Measurements from ENCODE around the gene ZNF615. TPM values are rescaled to one million over a fixed set of nuclear protein-coding genes. Genes with fewer than 3 reads are reported as not detected.

The ZNF615 gene
- total RNA-seq, result 11.4 and 15.2 TPM in 2 replicates

DNA sequence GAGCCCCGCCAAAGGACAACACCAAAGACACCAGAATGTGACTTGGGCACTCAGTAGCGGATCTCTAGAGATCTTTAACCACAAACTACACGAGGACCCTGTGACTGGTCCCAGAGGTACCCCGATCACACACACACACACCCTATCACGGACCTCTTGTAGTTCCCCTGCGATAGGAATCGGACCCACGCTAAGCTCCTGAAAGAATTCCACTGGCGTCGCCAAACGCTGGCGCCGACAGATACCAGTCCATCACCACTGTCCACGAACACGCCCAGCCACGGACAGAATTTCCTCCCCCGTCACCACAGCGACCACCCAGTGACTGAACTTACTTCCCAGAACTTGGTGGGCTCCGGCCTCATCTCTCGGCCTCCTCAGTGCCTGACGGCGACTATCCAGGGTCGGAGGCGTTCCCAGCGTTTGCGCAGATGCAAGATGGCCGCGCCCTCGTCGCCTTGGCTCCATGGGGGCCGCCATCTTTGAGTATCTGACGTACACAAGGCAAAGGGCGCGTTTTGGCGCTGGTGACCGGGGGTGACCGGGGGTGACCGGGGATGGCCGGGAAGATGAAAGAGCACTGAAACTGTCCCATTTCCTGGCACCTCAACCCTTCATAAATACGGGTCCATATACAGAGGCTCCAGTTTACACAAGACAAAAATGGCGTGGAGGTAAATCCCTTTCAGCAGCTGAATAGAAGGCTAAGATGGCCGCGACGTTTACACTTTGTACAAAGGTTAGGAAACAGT, at the start of gene ZNF615:
Gene ZNF615 (minus strand): TSS at position 406 of the 752 bp plus-strand sequence. CDS start 4,500 bp downstream, outside the sequence.

DNA sequence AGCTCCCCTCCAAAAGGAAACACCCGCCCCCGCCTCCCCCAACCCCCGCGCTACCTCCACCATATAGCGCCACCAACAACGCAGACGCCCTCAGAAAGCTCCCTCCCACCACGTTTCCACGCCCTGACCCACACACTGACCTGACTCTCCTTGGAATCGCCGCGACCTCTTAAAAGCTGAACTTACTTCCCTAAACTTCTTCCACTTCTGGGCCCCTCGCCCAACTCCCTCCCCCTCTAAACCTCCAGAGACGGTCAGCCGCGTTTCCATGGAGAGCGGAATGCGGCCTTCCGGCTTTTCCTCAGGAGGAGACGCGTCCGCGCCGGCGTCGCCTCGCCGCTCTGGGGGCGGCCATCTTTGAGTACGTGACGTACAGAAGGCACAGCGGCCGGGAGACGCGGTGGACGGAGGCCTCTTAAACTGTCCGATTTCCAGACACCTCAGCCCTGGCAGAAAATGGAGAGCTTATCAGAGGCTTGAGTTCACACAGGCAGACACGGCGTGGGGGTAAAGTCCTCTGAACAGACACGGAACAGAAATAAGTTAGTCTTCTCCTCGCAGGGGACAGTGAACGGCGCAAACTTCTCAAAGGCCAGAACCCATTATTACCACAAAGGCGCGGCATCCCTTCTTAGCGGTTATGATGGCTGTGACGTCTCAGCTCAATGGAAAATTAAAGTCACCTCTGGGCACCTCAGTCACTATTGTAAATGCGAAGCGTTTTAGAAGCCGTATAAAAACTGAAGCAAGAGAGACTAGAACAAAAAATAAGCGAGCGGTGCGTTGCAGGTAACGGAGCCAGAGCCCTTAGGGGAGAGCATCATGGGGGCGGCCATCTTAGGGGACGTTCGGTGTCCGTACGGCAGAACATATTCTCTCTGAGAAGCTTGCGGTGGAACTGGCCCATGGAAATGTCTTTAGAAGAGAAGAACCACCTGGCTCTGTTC, 40.8 kb upstream of the ZNF615 start, which contains the start of gene ZNF432:
Gene ZNF432 (minus strand): TSS at position 284 of the 947 bp plus-strand sequence. CDS start 1,970 bp downstream, outside the sequence.

DNA sequence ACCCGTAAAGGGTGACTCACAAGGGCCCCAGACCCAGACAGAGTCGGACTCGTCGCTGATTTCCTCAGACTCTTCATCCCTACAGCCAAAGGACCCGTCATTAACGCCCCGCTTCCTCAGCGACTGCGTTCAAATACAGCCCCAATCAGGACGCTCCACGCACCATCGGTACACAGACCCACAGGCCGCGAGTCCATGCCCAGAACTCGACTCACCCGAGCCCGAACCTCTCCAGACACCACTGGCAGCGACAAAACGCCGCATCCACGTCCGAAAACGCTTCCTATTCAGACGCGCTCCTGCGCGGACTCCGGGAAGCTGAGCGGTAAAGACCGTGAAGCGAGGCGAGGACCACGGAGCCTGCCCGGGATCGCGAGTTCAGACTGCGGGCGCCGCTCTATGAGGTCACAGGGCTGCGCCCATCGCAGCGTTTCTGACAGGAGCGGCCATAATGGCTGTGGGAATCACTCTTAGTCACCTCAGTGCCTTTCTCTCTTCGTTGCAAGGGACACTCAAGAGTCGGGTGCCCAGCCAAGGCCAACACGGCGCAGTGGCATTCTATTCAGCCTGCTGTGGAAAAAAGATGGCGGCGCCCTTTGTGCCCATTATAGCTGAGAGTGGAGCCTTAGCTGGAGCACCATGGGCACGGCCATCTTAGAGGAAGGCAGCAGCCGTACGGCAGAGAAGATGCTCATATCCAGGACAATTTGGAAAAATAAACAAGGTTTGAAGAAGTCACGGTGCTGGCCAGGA, 20.2 kb upstream of the ZNF615 start, which contains the start of gene ZNF614:
Gene ZNF614 (minus strand): TSS at position 353 of the 753 bp plus-strand sequence. CDS start 2,634 bp downstream, outside the sequence.

DNA sequence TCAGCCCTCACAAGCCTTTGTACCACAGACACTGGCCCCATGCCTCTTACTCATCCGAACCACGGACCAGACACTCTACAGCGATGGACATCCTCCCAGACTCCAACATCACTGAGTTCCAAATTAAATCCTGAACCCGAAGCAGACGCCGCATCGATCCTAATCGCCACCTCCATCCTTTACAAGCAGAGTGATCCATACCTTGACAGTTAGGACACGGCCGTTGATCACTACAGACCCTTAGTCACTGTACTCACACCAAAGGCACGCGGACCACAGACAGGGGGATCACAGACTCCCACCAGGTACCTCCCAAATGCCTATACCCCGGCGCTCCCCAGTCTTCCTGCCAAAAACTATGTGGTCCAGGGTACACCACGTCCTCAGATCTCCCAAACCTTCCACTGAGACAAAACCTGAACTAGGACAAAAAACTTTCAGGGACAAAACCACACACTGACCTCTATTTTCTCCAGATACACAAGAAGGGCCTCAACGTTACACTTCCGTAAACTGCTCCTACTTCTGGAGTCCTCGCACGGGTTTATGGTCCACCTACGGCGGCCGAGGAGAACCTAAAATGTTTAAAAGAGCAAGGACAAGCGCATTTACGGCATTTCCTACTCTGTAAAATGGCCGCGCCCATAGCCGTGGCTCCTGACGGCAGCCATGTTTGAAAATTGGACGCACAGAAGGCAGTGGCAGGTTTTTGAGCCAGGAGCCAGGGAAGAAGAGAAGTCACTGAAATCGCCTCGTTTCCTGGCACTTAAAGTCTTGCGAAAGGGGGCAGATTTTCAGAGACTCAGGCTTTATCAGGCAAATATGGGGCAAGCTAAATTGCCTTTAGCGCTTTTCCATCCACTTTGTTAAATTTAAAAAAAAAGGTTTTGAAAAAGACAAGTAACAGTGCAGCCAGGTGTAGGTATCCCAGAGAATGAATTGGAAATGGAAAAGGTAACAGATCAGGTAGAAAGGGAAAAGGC, 21.4 kb downstream of the ZNF615 start, which contains the start of gene ZNF350:
Gene ZNF350 (minus strand): TSS at position 532 of the 983 bp plus-strand sequence. CDS start 12,480 bp downstream, outside the sequence.

Other genes with a start within 250 kb of the ZNF615 start
- gene FPR2, start 247.0 kb downstream of the ZNF615 start, total RNA-seq, result not detected in 2 replicates
- gene FPR3, start 213.1 kb downstream of the ZNF615 start, total RNA-seq, result under 0.01 TPM in 2 replicates
- 6.1 and 7.3 TPM in 2 replicates for gene ZNF577, start 120.3 kb downstream of the ZNF615 start, total RNA-seq
- 4.1 and 5.4 TPM in 2 replicates for gene ZNF649, start 103.2 kb downstream of the ZNF615 start, total RNA-seq
- 6.3 and 8.2 TPM in 2 replicates for gene ZNF613, start 80.7 kb downstream of the ZNF615 start, total RNA-seq
- 11.1 and 11.3 TPM in 2 replicates for gene ZNF350, start 21.4 kb downstream of the ZNF615 start, total RNA-seq
- 8.8 and 10.2 TPM in 2 replicates for gene ZNF614, start 20.2 kb upstream of the ZNF615 start, total RNA-seq
- 7.4 and 9.1 TPM in 2 replicates for gene ZNF432, start 40.6 kb upstream of the ZNF615 start, total RNA-seq
- gene ZNF841, start 87.6 kb upstream of the ZNF615 start, total RNA-seq, result 22.7 and 23.6 TPM in 2 replicates
- gene ZNF616, start 131.7 kb upstream of the ZNF615 start, total RNA-seq, result 8.7 and 9.0 TPM in 2 replicates
- gene ZNF836, start 163.4 kb upstream of the ZNF615 start, total RNA-seq, result 5.8 and 10.8 TPM in 2 replicates
- gene PPP2R1A, start 181.8 kb upstream of the ZNF615 start, total RNA-seq, result 113 and 167 TPM in 2 replicates

All from aortic smooth muscle cell (primary cell).